ENCODE results near the gene TSEN2.
"Not testable (repeated sequence)": the region's sequence is repeated elsewhere in the genome, so short reads cannot be mapped to it uniquely, and the experiment has no call there.

The TSEN2 gene

GRCh38 chr3:12472796-12473195 lies 11.5 kb upstream of the TSEN2 start:
- DNase-seq, result no peak

- no peak for DNase-seq
These were observed 10.8 kb upstream of the TSEN2 start for GRCh38 chr3:12473511-12473910.

GRCh38 chr3:12476238-12476897 lies 7.9 kb upstream of the TSEN2 start:
- no peak for DNase-seq

GRCh38 chr3:12477256-12477655 lies 7.0 kb upstream of the TSEN2 start:
- DNase-seq, result no peak

- no peak for DNase-seq
These were observed 6.0 kb upstream of the TSEN2 start for GRCh38 chr3:12478326-12478725.

- not testable (repeated sequence) for DNase-seq
These were observed 5.1 kb upstream of the TSEN2 start for GRCh38 chr3:12479198-12479597.

- DNase-seq, result no peak
These were observed 4.3 kb upstream of the TSEN2 start for GRCh38 chr3:12479919-12480427.

GRCh38 chr3:12483410-12483809 lies 870 bp upstream of the TSEN2 start:
- no peak for DNase-seq

- no peak for DNase-seq
These were observed 445 bp upstream of the TSEN2 start for GRCh38 chr3:12483872-12484197.

GRCh38 chr3:12484983-12485327 lies 675 bp downstream of the TSEN2 start:
- DNase-seq, result no peak

DNA sequence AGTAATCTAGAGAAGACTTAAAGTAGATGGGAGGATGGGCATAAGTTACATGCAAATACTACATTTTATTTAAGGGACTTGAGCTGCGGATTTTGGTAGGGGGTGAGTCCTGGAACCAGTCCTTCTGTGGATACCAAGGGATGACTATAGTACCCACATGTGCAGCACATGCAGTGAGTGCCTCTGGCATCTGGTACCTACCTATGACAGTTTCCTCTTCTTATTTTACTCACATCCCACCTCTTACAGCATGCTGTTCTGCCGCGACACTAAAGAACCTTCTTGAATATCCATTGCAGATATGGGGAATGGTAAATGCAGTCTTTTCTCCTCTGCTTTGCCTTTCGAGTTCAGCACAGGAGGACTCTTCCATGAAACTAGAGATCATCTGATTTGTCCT lies 1.7 kb downstream of the TSEN2 start:
- DNase-seq, result no peak

- no peak for DNase-seq
These were observed 2.6 kb downstream of the TSEN2 start for GRCh38 chr3:12486916-12487315.

GRCh38 chr3:12487336-12487735 lies 3.1 kb downstream of the TSEN2 start:
- no peak for DNase-seq

- no peak for DNase-seq
These were observed 3.5 kb downstream of the TSEN2 start for GRCh38 chr3:12487786-12488185.

DNA sequence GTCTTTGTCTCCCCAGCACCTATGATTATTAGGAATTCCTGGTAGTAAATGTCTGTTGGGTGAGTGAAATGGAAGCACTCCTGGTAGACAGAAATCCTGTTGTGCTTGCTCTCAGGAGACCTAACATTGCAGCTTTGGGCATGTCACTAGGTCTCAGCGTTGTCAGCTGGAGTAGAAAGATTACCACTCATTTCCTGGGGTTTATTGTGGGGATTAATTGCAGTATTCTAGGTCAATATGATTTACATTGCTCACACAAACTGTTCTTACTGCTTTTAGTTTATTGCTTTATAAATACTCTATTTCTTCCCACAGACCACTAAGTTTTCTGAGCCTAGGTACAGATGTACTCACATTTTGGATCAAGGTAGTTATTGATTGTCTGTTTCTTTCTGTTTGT lies 5.1 kb downstream of the TSEN2 start:
- DNase-seq, result no peak

DNA sequence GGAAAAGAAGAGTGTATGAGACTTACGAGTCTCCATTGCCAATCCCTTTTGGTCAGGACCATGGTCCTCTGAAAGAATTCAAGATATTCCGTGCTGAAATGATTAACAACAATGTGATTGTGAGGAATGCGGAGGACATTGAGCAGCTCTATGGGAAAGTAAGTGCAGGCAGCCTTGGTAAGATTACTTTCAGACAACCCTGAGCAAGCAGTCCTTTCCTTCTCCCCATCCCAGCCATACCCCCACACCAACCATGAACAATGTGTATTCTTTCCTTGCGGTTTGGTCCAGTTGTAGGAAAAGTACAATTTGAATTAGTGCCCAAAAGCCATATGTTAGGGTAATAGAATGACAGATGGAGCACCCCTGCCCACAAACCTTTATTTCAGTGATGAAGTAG lies 5.6 kb downstream of the TSEN2 start:
- DNase-seq, result no peak

- no peak for DNase-seq
These were observed 6.3 kb downstream of the TSEN2 start for GRCh38 chr3:12490547-12490946.

- no peak for DNase-seq
These were observed 11.6 kb downstream of the TSEN2 start for GRCh38 chr3:12495749-12496452.

DNA sequence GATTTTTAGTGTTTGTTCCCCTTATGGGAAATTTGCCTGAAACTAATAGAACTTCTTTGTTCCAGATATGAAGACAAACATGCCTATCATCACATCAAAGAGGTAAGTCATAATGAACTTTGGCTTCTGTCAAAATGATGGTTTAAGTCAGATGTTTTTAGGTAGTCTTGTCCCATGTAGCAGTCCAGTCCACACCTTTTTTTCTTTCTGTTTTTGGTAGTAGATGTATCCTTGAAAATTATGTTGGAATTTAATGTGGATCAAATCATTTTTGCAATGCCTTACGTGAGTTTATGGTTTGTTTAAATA lies 12.1 kb downstream of the TSEN2 start:
- no peak for DNase-seq

- no peak for DNase-seq
These were observed 15.2 kb downstream of the TSEN2 start for GRCh38 chr3:12499474-12499873.

- DNase-seq, result no peak
These were observed 17.2 kb downstream of the TSEN2 start for GRCh38 chr3:12501360-12502020.

- no peak for DNase-seq
These were observed 19.1 kb downstream of the TSEN2 start for GRCh38 chr3:12503126-12503957.

- DNase-seq, result no peak
These were observed 22.0 kb downstream of the TSEN2 start for GRCh38 chr3:12506201-12506709.

All from stimulated activated CD8-positive, alpha-beta memory T cell treated with anti-CD3 and anti-CD28 coated beads, Interleukin-4, amount 100 ng/mL, for 48 hours (primary cell).